ENCODE results near the gene NCAPG2. TPM values are rescaled to one million over a fixed set of nuclear protein-coding genes. Genes with fewer than 3 reads are reported as not detected.
A peak's percentile ranks its signal among the peaks of the same experiment; 100 is the strongest.

Gene NCAPG2
- total and polyA plus RNA-seq, 9 donors, result 3.2 to 9.3 (median 5.1) TPM

- intact Hi-C loops (cut with DNase I), result no loop called here
- no peaks in the 10 kb centered on the region for H3K27me3 ChIP-seq
These were observed 37.6 kb upstream of the NCAPG2 start for GRCh38 chr7:158742065-158742821.

GRCh38 chr7:158741294-158741666, 36.7 kb upstream of the NCAPG2 start:
- TF ChIP-seq, protein P1, sequence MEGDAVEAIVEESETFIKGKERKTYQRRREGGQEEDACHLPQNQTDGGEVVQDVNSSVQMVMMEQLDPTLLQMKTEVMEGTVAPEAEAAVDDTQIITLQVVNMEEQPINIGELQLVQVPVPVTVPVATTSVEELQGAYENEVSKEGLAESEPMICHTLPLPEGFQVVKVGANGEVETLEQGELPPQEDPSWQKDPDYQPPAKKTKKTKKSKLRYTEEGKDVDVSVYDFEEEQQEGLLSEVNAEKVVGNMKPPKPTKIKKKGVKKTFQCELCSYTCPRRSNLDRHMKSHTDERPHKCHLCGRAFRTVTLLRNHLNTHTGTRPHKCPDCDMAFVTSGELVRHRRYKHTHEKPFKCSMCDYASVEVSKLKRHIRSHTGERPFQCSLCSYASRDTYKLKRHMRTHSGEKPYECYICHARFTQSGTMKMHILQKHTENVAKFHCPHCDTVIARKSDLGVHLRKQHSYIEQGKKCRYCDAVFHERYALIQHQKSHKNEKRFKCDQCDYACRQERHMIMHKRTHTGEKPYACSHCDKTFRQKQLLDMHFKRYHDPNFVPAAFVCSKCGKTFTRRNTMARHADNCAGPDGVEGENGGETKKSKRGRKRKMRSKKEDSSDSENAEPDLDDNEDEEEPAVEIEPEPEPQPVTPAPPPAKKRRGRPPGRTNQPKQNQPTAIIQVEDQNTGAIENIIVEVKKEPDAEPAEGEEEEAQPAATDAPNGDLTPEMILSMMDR (IDR thresholded peaks at IDR 0.05), result no peak
- no peak for TF ChIP-seq POLR2A (IDR thresholded peaks at IDR 0.05)
- no peak for TF ChIP-seq EP300 (IDR thresholded peaks at IDR 0.05)
- Histone ChIP-seq H3K27me3 (no peaks in the 10 kb centered on the region), H3K4me3 (no peak overlapping the region), H3K36me3 (no peaks in the 10 kb centered on the region), H3K27ac (peak overlapping the region in 1 of 2 donors; percentile 24), H3K9me3 (no peaks in the 10 kb centered on the region), H3K4me1 (ENCODE audit: insufficient read depth) (peaks cover 2% of the 10 kb centered on the region)
- intact Hi-C loops (cut with DNase I), result no loop called here
- peak in 1 of 5 donors; percentile 55 for DNase-seq
- WGBS, 3 donors, result 68 to 94% (median 83%) methylated on average over 14 of the region's 14 CpGs

More at GRCh38 chr7:158742065-158742821, 37.6 kb upstream of the NCAPG2 start:
- Histone ChIP-seq H3K36me3 (no peaks in the 10 kb centered on the region), H3K4me3 (no peak overlapping the region), H3K9me3 (no peaks in the 10 kb centered on the region), H3K4me1 (ENCODE audit: insufficient read depth) (peaks cover 5% of the 10 kb centered on the region), H3K27ac (no peak overlapping the region)
- WGBS, 3 donors, result 91 to 95% (median 91%) methylated on average over 19 of the region's 19 CpGs
- TF ChIP-seq POLR2A (IDR thresholded peaks at IDR 0.05) (no peak), EP300 (IDR thresholded peaks at IDR 0.05) (no peak)
- TF ChIP-seq, protein P1 (IDR thresholded peaks at IDR 0.05), result no peak
- no peak for DNase-seq

DNA sequence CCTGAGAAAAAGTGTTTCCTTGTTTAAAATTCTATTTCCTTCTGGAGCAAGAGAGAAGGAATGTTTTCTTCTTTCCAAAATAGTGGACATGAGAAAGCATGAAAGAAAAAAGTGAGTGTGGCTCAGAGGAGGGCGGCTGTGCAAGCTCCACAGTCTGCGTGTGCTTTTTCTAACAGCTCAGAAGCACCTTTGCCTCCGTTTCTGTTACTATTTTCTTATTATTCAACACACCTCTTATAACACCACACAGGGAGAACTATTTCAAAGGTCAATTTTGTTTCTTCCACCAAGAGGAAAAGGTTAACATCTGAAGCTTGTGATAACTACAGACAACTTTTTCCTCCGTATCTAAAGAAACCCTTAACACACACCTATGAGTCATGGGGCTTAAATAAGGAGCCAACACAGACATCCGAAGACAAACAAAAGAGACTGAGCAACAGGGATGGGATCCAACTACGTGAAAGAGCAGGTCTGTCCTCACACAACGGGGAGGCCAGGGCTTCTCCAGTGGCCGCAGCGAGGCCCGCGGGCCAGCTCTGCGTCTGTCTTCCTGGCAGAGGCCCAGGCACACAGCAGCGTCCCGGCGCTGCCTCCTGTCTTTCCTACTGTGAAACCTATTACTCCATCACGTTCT, 36.2 kb upstream of the NCAPG2 start:
- Histone ChIP-seq H3K4me1 (ENCODE audit: insufficient read depth) (peaks cover 2% of the 10 kb centered on the region), H3K36me3 (no peaks in the 10 kb centered on the region), H3K4me3 (no peak overlapping the region), H3K9me3 (no peaks in the 10 kb centered on the region), H3K27me3 (no peaks in the 10 kb centered on the region), H3K27ac (peak overlapping the region in 1 of 2 donors; percentile 24)
- intact Hi-C loops (cut with DNase I), result no loop called here
- DNase-seq, result peak; percentile 58 to 80 (median 77)
- WGBS, 3 donors, result 19 to 63% (median 53%) methylated on average over 16 of the region's 16 CpGs
- no peak for TF ChIP-seq POLR2A (IDR thresholded peaks at IDR 0.05)
- TF ChIP-seq, protein P1 (IDR thresholded peaks at IDR 0.05), result no peak
- no peak for TF ChIP-seq EP300 (IDR thresholded peaks at IDR 0.05)

DNA sequence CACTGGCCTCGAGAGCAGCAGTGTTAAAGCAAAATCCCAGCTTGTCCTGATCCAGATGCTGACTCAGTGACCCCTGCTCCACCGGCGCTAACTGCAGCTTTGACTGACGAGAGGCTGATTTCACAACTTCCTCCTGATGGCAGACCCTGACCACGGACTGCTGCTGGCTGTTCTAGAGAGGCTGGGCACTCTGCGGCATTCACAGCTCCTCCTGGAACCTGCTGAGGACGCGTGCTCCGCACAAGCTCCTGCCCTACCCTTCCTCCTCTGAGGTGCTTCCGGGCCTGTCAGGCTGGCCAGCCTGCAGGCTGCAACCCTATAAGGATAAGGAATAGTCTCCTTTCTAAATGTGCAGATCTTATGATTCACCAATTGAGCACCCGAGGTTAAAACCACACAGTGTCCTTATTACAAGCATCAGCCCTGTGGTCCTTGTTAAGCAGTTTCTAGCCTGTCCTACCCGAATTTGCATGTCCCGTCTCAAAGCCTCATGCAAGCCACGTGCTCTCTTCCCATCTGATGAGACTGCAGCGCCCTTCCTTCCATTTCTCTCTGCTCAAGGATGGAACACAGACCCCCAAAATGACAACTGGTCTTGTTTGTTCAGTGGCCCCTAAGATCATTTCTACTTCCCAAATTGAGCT, 35.5 kb upstream of the NCAPG2 start:
- intact Hi-C loops (cut with DNase I), result no loop called here
- H3K36me3 ChIP-seq, result no peaks in the 10 kb centered on the region
- peak; percentile 48 to 69 (median 52) for DNase-seq
- H3K4me1 ChIP-seq (ENCODE audit: insufficient read depth), result peaks cover 4% of the 10 kb centered on the region
- H3K4me3 ChIP-seq, result no peak overlapping the region
- TF ChIP-seq POLR2A (IDR thresholded peaks at IDR 0.05), result no peak
- TF ChIP-seq, protein P1 (IDR thresholded peaks at IDR 0.05), result no peak
- no peak for TF ChIP-seq EP300 (IDR thresholded peaks at IDR 0.05)
- H3K9me3 ChIP-seq, result no peaks in the 10 kb centered on the region
- no peak overlapping the region for H3K27ac ChIP-seq
- 44 to 57% (median 55%) methylated on average over 15 of the region's 15 CpGs for WGBS, 3 donors
- H3K27me3 ChIP-seq, result no peaks in the 10 kb centered on the region
